GM13977 (cell line): ENCODE results near the gene USHBP1.

Experiments used
- DNase-seq: peaks from one replicate; pipeline ENCODE4 v3.0.0; 2012; ENCODE audit warnings: low spot score
- in situ Hi-C: fragments of 300-500 bp; cut with MboI; formaldehyde crosslinking; loops from one replicate; pipeline ENCODE4 v1.12.0; 2022; ENCODE audit warnings: low sequenced_read_pairs, low pct_unique_long_range_greater_than_20kb, mixed read lengths, inconsistent platforms; ENCODE audit not compliant: unreplicated experiment
- TF ChIP-seq, protein P1 (sequence below): IDR thresholded peaks from 2 replicates; pipeline ENCODE4 v1.5.1; 2012; ENCODE audit warnings: mild to moderate bottlenecking, control low read depth; ENCODE audit not compliant: insufficient read depth; ENCODE audit errors: extremely low read depth, missing control alignments

USHBP1 gene

DNA sequence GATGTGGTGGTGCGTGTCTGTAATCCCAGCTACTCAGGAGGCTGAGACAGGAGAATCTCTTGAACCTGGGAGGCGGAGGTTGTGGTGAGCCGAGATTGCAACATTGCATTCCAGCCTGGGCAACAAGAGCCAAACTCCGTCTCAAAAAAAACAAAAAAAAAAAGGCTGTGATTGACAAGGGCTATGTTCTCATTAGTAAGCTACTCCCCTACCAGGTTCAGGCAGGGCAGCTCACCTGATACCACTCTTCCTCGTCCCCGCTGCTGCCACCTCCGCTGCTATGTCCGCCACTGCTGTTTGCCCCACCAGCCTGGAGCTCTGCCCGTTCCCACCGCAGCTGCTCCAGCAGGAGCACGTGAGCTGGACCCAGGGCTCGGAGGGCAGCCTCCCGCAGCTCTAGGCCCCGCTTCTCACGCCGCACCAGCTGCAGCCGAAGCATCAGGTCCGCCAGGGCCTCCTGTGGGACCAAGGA, 9.4 kb downstream of the USHBP1 start:
- TF ChIP-seq, protein P1, sequence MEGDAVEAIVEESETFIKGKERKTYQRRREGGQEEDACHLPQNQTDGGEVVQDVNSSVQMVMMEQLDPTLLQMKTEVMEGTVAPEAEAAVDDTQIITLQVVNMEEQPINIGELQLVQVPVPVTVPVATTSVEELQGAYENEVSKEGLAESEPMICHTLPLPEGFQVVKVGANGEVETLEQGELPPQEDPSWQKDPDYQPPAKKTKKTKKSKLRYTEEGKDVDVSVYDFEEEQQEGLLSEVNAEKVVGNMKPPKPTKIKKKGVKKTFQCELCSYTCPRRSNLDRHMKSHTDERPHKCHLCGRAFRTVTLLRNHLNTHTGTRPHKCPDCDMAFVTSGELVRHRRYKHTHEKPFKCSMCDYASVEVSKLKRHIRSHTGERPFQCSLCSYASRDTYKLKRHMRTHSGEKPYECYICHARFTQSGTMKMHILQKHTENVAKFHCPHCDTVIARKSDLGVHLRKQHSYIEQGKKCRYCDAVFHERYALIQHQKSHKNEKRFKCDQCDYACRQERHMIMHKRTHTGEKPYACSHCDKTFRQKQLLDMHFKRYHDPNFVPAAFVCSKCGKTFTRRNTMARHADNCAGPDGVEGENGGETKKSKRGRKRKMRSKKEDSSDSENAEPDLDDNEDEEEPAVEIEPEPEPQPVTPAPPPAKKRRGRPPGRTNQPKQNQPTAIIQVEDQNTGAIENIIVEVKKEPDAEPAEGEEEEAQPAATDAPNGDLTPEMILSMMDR = no peak
- DNase-seq = no peak
- in situ Hi-C loops = no loop called here

DNA sequence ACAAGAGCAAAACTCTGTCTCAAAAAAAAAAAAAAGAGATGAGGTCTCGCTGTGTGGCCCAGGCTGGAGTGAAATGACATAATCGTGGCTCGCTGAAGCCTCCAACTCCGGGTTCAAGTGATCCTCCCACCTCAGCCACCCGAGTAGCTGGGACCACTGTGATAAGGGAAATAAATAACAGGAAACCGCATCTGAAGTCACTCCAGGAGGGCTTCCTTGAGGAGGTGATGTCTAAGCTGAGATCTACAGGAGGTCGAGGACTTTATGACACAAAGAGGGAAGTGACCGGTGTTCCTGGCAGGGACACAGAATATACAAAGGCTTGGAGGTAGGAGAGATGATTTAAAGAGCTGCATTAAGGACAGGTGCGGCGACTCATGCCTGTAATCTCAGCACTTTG, 9.9 kb downstream of the USHBP1 start:
- no peak for DNase-seq
- TF ChIP-seq, protein P1 = no peak
- in situ Hi-C loops = no loop called here

DNA sequence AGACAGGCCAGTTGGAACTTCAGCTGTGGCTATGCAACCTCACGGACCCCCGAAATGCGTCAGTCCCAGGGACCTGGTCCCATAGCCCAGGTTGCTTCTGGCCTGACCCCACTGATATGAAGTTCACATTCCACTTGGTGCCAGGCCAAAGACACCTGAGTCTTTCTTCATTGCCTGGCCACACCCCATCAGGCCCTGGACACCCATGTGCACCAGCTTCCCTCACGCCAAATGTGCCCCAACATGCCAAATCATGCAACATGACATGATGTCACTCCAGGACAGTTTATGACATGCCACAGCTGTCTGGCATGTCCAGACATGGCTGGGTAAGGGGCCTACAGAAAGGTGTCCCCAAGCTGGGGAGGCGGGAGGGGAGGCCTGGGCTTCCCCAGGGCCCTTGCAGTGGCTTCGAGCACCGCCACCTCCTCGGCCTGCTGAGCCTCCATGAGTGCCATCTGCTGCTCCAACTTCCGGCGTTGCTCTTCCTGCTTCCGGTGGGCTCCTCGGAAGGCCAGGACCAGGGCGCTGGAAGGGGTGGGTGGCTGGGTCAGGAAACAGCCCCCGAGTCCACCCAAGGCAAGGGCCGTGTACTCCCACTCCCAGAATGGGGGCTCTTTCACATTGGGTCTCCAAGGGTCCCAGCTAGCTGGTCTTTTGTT, 14.5 kb downstream of the USHBP1 start:
- in situ Hi-C loops = no loop called here
- no peak for DNase-seq
- TF ChIP-seq, protein P1 = no peak

DNA sequence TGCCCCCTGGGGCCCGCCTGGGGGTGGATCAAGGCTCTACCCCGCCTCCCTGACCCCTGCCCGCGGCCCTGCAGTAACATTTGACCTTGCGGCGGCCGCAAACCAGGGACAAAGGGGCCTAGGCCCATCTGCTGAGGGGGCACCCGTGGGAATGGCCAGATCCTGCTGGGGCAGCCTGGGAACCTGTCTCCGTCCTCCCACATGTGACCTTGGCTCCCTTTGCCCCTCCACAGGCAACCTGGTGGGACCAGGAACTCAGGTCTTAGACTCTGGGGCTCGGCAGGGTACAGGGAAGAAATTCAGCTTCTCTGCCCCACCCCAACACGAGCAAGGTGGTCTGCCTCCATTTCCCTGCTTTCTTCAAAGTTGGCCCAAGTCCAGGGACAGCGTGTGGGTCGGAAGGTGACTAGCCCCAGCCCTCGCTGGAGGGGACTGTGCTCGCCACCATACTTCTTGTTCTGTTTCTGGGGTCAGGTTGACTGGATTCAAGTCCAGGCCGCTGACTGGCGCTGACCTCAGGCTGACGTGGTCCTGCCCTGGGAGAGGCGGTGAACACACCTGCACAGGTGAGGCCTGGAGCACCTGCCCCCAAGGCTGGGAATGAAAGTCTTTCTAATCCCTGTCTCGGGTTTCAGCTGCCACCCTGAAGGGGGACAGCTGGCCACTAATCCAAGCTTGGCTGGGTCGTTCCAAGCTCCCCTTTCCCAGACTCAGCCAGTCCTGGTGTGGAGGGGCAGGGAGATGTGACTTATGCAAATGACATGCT, 16.4 kb downstream of the USHBP1 start:
- TF ChIP-seq, protein P1 = no peak
- in situ Hi-C loops = no loop called here
- no peak for DNase-seq

DNA sequence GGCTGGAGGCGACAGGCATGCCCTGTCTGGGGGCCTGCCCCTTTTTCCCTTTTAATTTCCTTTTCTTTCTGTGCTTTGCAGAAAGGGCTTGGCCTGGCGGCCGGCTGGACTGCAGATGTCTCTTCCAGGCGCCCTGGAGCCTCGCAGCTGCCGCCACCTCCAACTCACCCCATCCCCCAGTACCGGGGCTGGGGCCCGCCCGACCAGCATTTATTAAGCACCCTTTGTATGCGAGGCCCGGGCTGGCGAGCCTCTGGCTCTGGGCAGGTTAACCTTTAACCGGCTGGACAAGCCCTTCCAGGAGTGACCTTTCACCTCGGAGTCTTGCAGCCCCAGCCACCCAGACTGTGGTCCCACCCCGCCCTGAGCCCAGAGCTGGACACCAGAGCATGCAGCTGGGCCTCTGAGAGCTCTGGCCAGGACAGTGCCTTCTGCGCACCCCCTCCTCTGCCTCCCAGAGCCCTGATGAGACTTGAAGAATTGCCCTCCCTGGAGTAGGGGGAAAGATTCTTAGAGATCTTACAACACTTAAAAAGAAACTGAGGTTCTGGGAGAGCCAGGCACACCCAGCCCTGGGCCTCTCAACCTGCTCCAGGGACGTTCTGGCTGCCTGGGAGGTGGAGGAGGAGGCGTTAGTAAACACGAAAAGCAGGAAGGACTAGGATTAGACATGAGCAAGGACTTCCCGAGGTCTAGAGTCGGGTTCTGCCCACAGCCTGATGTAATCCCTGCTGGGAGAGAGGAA, 17.7 kb downstream of the USHBP1 start:
- in situ Hi-C loops = no loop called here
- TF ChIP-seq, protein P1 = no peak
- DNase-seq = no peak

DNA sequence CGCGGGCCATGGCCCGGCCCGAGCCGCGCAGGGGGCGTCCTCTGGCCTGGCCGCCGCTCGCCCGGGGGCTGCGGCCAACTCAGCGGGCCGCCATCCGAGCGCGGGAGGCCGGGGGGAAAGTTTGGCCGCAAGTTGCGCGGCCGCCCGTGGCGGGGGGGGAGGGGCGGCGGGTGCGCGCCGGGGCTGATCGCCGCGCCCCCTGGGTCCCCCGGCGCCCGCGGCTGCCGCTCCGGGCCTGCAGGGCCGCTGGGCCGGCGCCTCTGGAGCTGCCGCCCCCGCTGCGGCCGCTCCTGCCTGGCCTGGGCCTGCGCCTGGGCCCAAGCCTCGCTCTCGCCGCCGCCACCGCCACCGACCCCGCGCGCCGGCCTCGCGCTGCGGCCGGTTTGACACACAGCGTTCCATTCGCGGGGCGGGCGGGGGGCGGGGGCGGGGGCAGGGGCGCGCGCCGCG, 19.0 kb downstream of the USHBP1 start, which contains the start of gene NR2F6:
TSS of gene NR2F6 (minus strand) at position 385 of the 450 bp plus-strand sequence. CDS start 699 bp downstream, outside the sequence.
- TF ChIP-seq, protein P1 = no peak
- DNase-seq = no peak
- in situ Hi-C loops = no loop called here
